Mesothelial cell of epicardium (in vitro differentiated cells): ENCODE measurements around the gene TRAF3IP1. TPM values are rescaled to one million over a fixed set of nuclear protein-coding genes. Genes with fewer than 3 reads are reported as not detected.

ENCODE experiments used
- DNase-seq, 2 experiments: peaks; one replicate each; pipeline ENCODE4 v3.0.0; 2021; ENCODE audit warnings: low spot score in 2 of 2; ENCODE audit not compliant: unreplicated experiment in 2 of 2
- H3K27ac Mint-ChIP-seq: 2 replicates; pipeline ENCODE4 v1.8.0; 2021; ENCODE audit warnings: mixed read lengths
- H3K27me3 Mint-ChIP-seq: 2 replicates; pipeline ENCODE4 v1.8.0; 2021; ENCODE audit warnings: low read depth, mixed read lengths
- H3K36me3 Mint-ChIP-seq: 2 replicates; pipeline ENCODE4 v1.8.0; 2021; ENCODE audit warnings: mixed read lengths
- H3K4me1 Mint-ChIP-seq: 2 replicates; pipeline ENCODE4 v1.8.0; 2021; ENCODE audit warnings: mixed read lengths
- H3K4me3 Mint-ChIP-seq: 2 replicates; pipeline ENCODE4 v1.8.0; 2021; ENCODE audit warnings: mild to moderate bottlenecking, moderate library complexity, mixed read lengths
- H3K9me3 Mint-ChIP-seq: 2 replicates; pipeline ENCODE4 v1.8.0; 2021; ENCODE audit warnings: mixed read lengths
- CTCF ChIP-seq: fragments of 200-600 bp; sonication (generic); IDR thresholded peaks from one replicate; pipeline ENCODE4 v1.5.0; 2021; ENCODE audit warnings: antibody characterized with exemption; ENCODE audit not compliant: unreplicated experiment
- total RNA-seq: library from RNA; stranded (reverse); gene quantifications from 3 replicates; pipeline ENCODE4 v1.2.1, GENCODE V29; 2021

TRAF3IP1 gene
- total RNA-seq, 1 donor from 2014 or later = 17.5 TPM

- no peak overlapping the region for H3K27ac Mint-ChIP-seq
- no peak for DNase-seq
- H3K36me3 Mint-ChIP-seq = peaks cover 6% of the 10 kb centered on the region
- no peak overlapping the region for H3K4me3 Mint-ChIP-seq
- no peak for TF ChIP-seq CTCF
- H3K27me3 Mint-ChIP-seq = no peaks in the 10 kb centered on the region
- peaks cover 10% of the 10 kb centered on the region for H3K9me3 Mint-ChIP-seq
- no peaks in the 10 kb centered on the region for H3K4me1 Mint-ChIP-seq
Observed at GRCh38 chr2:238412067-238412767, 91.9 kb downstream of the TRAF3IP1 start.

GRCh38 chr2:238413368-238413767, 93.0 kb downstream of the TRAF3IP1 start:
- Mint-ChIP-seq H3K4me1 (peaks cover 3% of the 10 kb centered on the region), H3K4me3 (no peak overlapping the region), H3K36me3 (peaks cover 6% of the 10 kb centered on the region), H3K9me3 (peaks cover 10% of the 10 kb centered on the region), H3K27me3 (no peaks in the 10 kb centered on the region), H3K27ac (no peak overlapping the region)
- no peak for TF ChIP-seq CTCF
- DNase-seq = no peak

- TF ChIP-seq CTCF = no peak
- H3K27ac Mint-ChIP-seq = no peak overlapping the region
- DNase-seq = no peak
- H3K9me3 Mint-ChIP-seq = peaks cover 10% of the 10 kb centered on the region
- H3K27me3 Mint-ChIP-seq = no peaks in the 10 kb centered on the region
- H3K4me3 Mint-ChIP-seq = no peak overlapping the region
- peaks cover 12% of the 10 kb centered on the region for H3K4me1 Mint-ChIP-seq
- H3K36me3 Mint-ChIP-seq = peaks cover 6% of the 10 kb centered on the region
Observed at GRCh38 chr2:238415036-238415764, 94.9 kb downstream of the TRAF3IP1 start.

GRCh38 chr2:238415893-238416292, 95.6 kb downstream of the TRAF3IP1 start:
- Mint-ChIP-seq H3K27ac (no peak overlapping the region), H3K4me1 (peaks cover 19% of the 10 kb centered on the region), H3K4me3 (no peak overlapping the region), H3K36me3 (peaks cover 2% of the 10 kb centered on the region), H3K9me3 (peaks cover 10% of the 10 kb centered on the region), H3K27me3 (no peaks in the 10 kb centered on the region)
- TF ChIP-seq CTCF = no peak
- no peak for DNase-seq

GRCh38 chr2:238418196-238418998, 98.1 kb downstream of the TRAF3IP1 start:
- no peak for DNase-seq
- Mint-ChIP-seq H3K9me3 (peaks cover 10% of the 10 kb centered on the region), H3K36me3 (peaks cover 2% of the 10 kb centered on the region), H3K27me3 (no peaks in the 10 kb centered on the region), H3K27ac (peak overlapping the region; percentile 52), H3K4me1 (peaks cover 33% of the 10 kb centered on the region), H3K4me3 (no peak overlapping the region)
- no peak for TF ChIP-seq CTCF
